Measurements from ENCODE around the gene SMG6.

DNA sequence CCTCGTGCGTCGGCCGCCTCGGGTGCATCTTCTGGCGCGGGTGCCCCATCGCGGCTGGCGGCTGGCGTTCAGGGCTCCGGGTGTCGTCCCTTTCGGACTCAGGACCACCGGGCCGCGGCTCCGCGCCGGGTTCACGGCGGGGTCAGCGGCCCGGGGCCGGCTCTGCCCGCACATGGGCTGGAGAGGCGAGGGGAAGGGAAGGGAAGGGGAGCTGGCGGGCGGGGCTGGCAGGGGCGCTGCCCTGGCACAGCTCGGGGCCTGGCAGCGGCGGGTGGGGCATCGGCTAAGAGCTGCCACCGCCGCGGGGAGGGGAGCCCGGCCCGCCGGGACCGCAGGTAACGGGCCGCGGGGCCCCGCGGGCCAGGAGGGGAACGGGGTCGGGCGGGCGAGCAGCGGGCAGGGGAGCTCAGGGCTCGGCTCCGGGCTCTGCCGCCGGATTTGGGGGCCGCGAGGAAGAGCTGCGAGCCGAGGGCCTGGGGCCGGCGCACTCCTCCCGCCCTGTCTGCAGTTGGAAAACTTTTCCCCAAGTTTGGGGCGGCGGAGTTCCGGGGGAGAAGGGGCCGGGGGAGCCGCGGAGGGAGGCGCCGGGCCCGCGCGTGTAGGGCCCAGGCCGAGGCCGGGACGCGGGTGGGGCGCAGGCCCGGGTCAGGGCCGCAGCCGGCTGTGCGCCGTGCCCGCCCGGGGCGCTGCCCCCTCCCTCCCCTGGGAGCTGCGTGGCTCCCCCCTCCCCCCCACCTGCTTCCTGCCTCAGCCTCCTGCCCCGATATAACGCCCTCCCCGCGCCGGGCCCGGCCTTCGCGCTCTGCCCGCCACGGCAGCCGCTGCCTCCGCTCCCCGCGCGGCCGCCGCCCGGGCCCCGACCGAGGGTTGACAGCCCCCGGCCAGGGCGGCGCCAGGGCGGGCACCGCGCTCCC lies 248.0 kb downstream of the SMG6 start:
- TF ChIP-seq GATA2 (IDR thresholded peaks at IDR 0.05; ENCODE audit: low read depth, low read length) = no peak
- no peak for TF ChIP-seq GATA3 (IDR thresholded peaks at IDR 0.05; ENCODE audit: low read depth, low read length)

Data from SH-SY5Y (cell line).